Measurements from ENCODE around the gene TENT4B.

Gene TENT4B

GRCh38 chr16:50198802-50199403 lies 45.8 kb downstream of the TENT4B start:
- no peak for DNase-seq

GRCh38 chr16:50201787-50202186 lies 48.7 kb downstream of the TENT4B start:
- no peak for DNase-seq

- no peak for DNase-seq
These were observed 50.0 kb downstream of the TENT4B start for GRCh38 chr16:50202926-50203624.

- no peak for DNase-seq
These were observed 50.6 kb downstream of the TENT4B start for GRCh38 chr16:50203681-50204080.

- DNase-seq = no peak
These were observed 51.5 kb downstream of the TENT4B start for GRCh38 chr16:50204453-50205108.

- DNase-seq = no peak
These were observed 54.5 kb downstream of the TENT4B start for GRCh38 chr16:50207652-50208051.

- no peak for DNase-seq
These were observed 55.4 kb downstream of the TENT4B start for GRCh38 chr16:50208460-50208931.

GRCh38 chr16:50209546-50210265 lies 56.6 kb downstream of the TENT4B start:
- no peak for DNase-seq

GRCh38 chr16:50210266-50211038 lies 57.3 kb downstream of the TENT4B start:
- no peak for DNase-seq

GRCh38 chr16:50213939-50214519 lies 60.9 kb downstream of the TENT4B start:
- no peak for DNase-seq

GRCh38 chr16:50215680-50216079 lies 62.6 kb downstream of the TENT4B start:
- no peak for DNase-seq

GRCh38 chr16:50216231-50216630 lies 63.1 kb downstream of the TENT4B start:
- no peak for DNase-seq

GRCh38 chr16:50219402-50219975 lies 66.4 kb downstream of the TENT4B start:
- DNase-seq = no peak

GRCh38 chr16:50224286-50224685 lies 71.2 kb downstream of the TENT4B start:
- DNase-seq = no peak

- DNase-seq = no peak
These were observed 74.0 kb downstream of the TENT4B start for GRCh38 chr16:50227120-50227519.

- DNase-seq = no peak
These were observed 74.6 kb downstream of the TENT4B start for GRCh38 chr16:50227665-50228064.

GRCh38 chr16:50228364-50228868 lies 75.3 kb downstream of the TENT4B start:
- no peak for DNase-seq

- DNase-seq = no peak
These were observed 76.1 kb downstream of the TENT4B start for GRCh38 chr16:50229149-50229726.

- DNase-seq = no peak
These were observed 81.9 kb downstream of the TENT4B start for GRCh38 chr16:50234771-50235556.

- no peak for DNase-seq
These were observed 82.5 kb downstream of the TENT4B start for GRCh38 chr16:50235581-50235980.

Measured in GOT3 (cell line).